Common myeloid progenitor, CD34-positive (primary cell): Measurements from ENCODE around the gene NT5E.
A peak's percentile ranks its signal among the peaks of the same experiment; 100 is the strongest.
"Not testable (repeated sequence)": the region's sequence is repeated elsewhere in the genome, so short reads cannot be mapped to it uniquely, and the experiment has no call there.

ENCODE experiments used
- CTCF ChIA-PET: fragments of 350-600 bp; sonication (Branson Sonifier 250); formaldehyde crosslinking; loops from one replicate; lab custom pipeline; 2021; ENCODE audit warnings: antibody characterized with exemption; lab: Charles Lee
- POLR2A ChIA-PET: fragments of 350-600 bp; sonication (Branson Sonifier 250); formaldehyde crosslinking; loops from one replicate; lab custom pipeline; 2021; ENCODE audit warnings: antibody characterized with exemption; lab: Charles Lee
- DNase-seq, 3 donors: peaks; one replicate each; pipeline versions ENCODE4 v3.0.0 to v3.0.0-alpha.2; 2013
- H3K27ac ChIP-seq, 2 experiments: 1 replicate in 1 of 2; 2 replicates in 1 of 2; pipeline ENCODE4 v1.7.0; 2013; ENCODE audit warnings: inconsistent platforms in 2 of 2, low read length in 2 of 2, mild to moderate bottlenecking in 2 of 2, low read depth in 1 of 2, moderate library complexity in 1 of 2; ENCODE audit not compliant: severe bottlenecking in 2 of 2, insufficient read depth in 1 of 2, poor library complexity in 1 of 2
- H3K27me3 ChIP-seq, 5 experiments: replicated peaks in 2 of 5; 1 replicate in 3 of 5; 2 replicates in 2 of 5; pipeline versions ENCODE4 v1.6.1 to v1.7.0; 2013; ENCODE audit warnings: low read length in 4 of 5, mild to moderate bottlenecking in 2 of 5, moderate library complexity in 2 of 5, inconsistent platforms in 1 of 5; ENCODE audit not compliant: insufficient read depth in 5 of 5, control insufficient read depth in 4 of 5
- H3K36me3 ChIP-seq, 4 experiments: 1 replicate in 2 of 4; 2 replicates in 2 of 4; pipeline versions ENCODE4 v1.6.1 to v1.7.0; 2013; ENCODE audit warnings: low read length in 3 of 4, control low read depth in 1 of 4, mild to moderate bottlenecking in 1 of 4; ENCODE audit not compliant: control insufficient read depth in 4 of 4, insufficient read depth in 4 of 4
- H3K4me1 ChIP-seq, 4 experiments: 1 replicate in 3 of 4; 2 replicates in 1 of 4; pipeline versions ENCODE4 v1.6.1 to v1.7.1; 2013; ENCODE audit warnings: low read length in 3 of 4, mild to moderate bottlenecking in 3 of 4, control low read depth in 1 of 4, inconsistent platforms in 1 of 4, moderate library complexity in 1 of 4; ENCODE audit not compliant: control insufficient read depth in 4 of 4, insufficient read depth in 4 of 4; ENCODE audit errors: control extremely low read depth in 1 of 4
- H3K4me3 ChIP-seq, 7 experiments: 1 replicate in 4 of 7; 2 replicates in 3 of 7; pipeline versions ENCODE4 v1.5.1 to v1.7.0; 2013; ENCODE audit warnings: mild to moderate bottlenecking in 7 of 7, low read length in 6 of 7, moderate library complexity in 6 of 7, inconsistent platforms in 2 of 7, low read depth in 2 of 7, control low read depth in 1 of 7; ENCODE audit not compliant: insufficient read depth in 4 of 7, control insufficient read depth in 1 of 7; ENCODE audit errors: extremely low read depth in 1 of 7
- H3K9me3 ChIP-seq, 5 experiments: 1 replicate in 4 of 5; 2 replicates in 1 of 5; pipeline versions ENCODE4 v1.6.1 to v1.7.1; 2013; ENCODE audit warnings: low read length in 4 of 5, mild to moderate bottlenecking in 2 of 5, inconsistent platforms in 1 of 5, low read depth in 1 of 5, moderate library complexity in 1 of 5; ENCODE audit not compliant: control insufficient read depth in 4 of 5, insufficient read depth in 2 of 5; ENCODE audit errors: control extremely low read depth in 1 of 5
- WGBS: methylation state at CpG from one replicate; pipeline ENCODE4 v1.1.5; 2013; ENCODE audit not compliant: insufficient coverage; 5-methylcytosine and 5-hydroxymethylcytosine counted together

The NT5E gene

GRCh38 chr6:85524281-85524680 is 74.4 kb downstream of the NT5E start:
- POLR2A ChIA-PET, H3K4me3 ChIP-seq, DNase-seq, H3K9me3 ChIP-seq, CTCF ChIA-PET, H3K27me3 ChIP-seq, H3K27ac ChIP-seq, H3K4me1 ChIP-seq: not testable (repeated sequence)
- peaks cover 14 to 46% (median 24%) of the 10 kb centered on the region in 4 experiments for H3K36me3 ChIP-seq
- WGBS: 100% methylated on average over 1 of the region's 2 CpGs

- CTCF ChIA-PET: interaction anchor here (0.9 to 3.1 kb wide), 10 partner anchors 11 to 184 kb away, joined by 3 to 10 read pairs (median 5); no protein-coding TSS in a partner anchor
- H3K36me3 ChIP-seq: peaks cover 3 to 30% (median 25%) of the 10 kb centered on the region in 4 experiments
- H3K27ac ChIP-seq: no peak overlapping the region
- no CpG with 5 or more reads among the region's 2 CpGs for WGBS
- H3K4me1 ChIP-seq: no peaks in the 10 kb centered on the region
- no peaks in the 10 kb centered on the region for H3K27me3 ChIP-seq
- no peak overlapping the region for H3K4me3 ChIP-seq
- POLR2A ChIA-PET: no interaction called here
- peak; percentile 9 to 21 (median 14) for DNase-seq
- H3K9me3 ChIP-seq: no peaks in the 10 kb centered on the region
Observed at GRCh38 chr6:85537055-85537494, 87.2 kb downstream of the NT5E start.

GRCh38 chr6:85544776-85545175 is 94.9 kb downstream of the NT5E start:
- H3K27ac ChIP-seq: no peak overlapping the region
- no peaks in the 10 kb centered on the region for H3K4me1 ChIP-seq
- H3K9me3 ChIP-seq: no peaks in the 10 kb centered on the region
- CTCF ChIA-PET: no interaction called here
- POLR2A ChIA-PET: no interaction called here
- H3K4me3 ChIP-seq: no peak overlapping the region
- no peak for DNase-seq
- H3K36me3 ChIP-seq: peaks cover 11 to 43% (median 23%) of the 10 kb centered on the region in 4 experiments
- WGBS: 100% methylated on average over 1 of the region's 1 CpG
- no peaks in the 10 kb centered on the region for H3K27me3 ChIP-seq
